Osteoblast (primary cell): ENCODE data around the gene CCDC116. TPM values are rescaled to one million over a fixed set of nuclear protein-coding genes. Genes with fewer than 3 reads are reported as not detected.

Source experiments
- DNase-seq: peaks from one replicate; pipeline ENCODE4 v3.0.0; 2011; ENCODE audit warnings: low spot score, mixed read lengths; ENCODE audit not compliant: insufficient read length; ENCODE audit errors: missing footprints
- H2AFZ ChIP-seq: 2 replicates; pipeline ENCODE4 v1.6.0; 2011; ENCODE audit warnings: mild to moderate bottlenecking, low read length
- H3K27ac ChIP-seq: 2 replicates; pipeline ENCODE4 v1.5.1; 2011; ENCODE audit warnings: mild to moderate bottlenecking, low read depth, low read length, moderate library complexity
- H3K27me3 ChIP-seq: 2 replicates; pipeline ENCODE4 v1.6.0; 2012; ENCODE audit warnings: mild to moderate bottlenecking, control low read depth, inconsistent platforms, low read length, moderate library complexity; ENCODE audit not compliant: insufficient read depth
- H3K36me3 ChIP-seq: 2 replicates; pipeline ENCODE4 v1.5.1; 2011; ENCODE audit warnings: mild to moderate bottlenecking, low read length, control low read depth, moderate library complexity; ENCODE audit not compliant: insufficient read depth
- H3K4me1 ChIP-seq: 2 replicates; pipeline ENCODE4 v1.5.1; 2011; ENCODE audit warnings: mild to moderate bottlenecking, low read length, control low read depth, moderate library complexity; ENCODE audit not compliant: insufficient read depth
- H3K4me2 ChIP-seq: 2 replicates; pipeline ENCODE4 v1.6.0; 2011; ENCODE audit warnings: mild to moderate bottlenecking, low read length; ENCODE audit not compliant: insufficient read depth
- H3K4me3 ChIP-seq: fragments of 200-600 bp; sonication (generic); 3 replicates; pipeline ENCODE4 v1.5.1; 2012; ENCODE audit warnings: mild to moderate bottlenecking, low read length, inconsistent platforms; ENCODE audit not compliant: insufficient read depth
- H3K79me2 ChIP-seq: 2 replicates; pipeline ENCODE4 v1.6.0; 2012; ENCODE audit warnings: mild to moderate bottlenecking, low read length, control low read depth, inconsistent platforms; ENCODE audit not compliant: insufficient read depth
- H3K9me3 ChIP-seq: 2 replicates; pipeline ENCODE4 v1.5.1; 2011; ENCODE audit warnings: low read depth, low read length, control low read depth
- H4K20me1 ChIP-seq: 2 replicates; pipeline ENCODE4 v1.6.0; 2012; ENCODE audit warnings: mild to moderate bottlenecking, low read length, control low read depth; ENCODE audit not compliant: insufficient read depth
- CTCF ChIP-seq: IDR thresholded peaks from 2 replicates; pipeline ENCODE4 v1.5.1; 2011; ENCODE audit warnings: mild to moderate bottlenecking, low read depth, low read length, moderate library complexity; ENCODE audit errors: extremely low read depth
- total RNA-seq: library from RNA; depleted of rRNA; stranded (reverse); fragments of >200 nt; gene quantifications from 2 replicates; pipeline ENCODE4 v1.2.3, GENCODE V29; 2012

The CCDC116 gene
- total RNA-seq, 1 donor: 0.36 TPM

- no peaks in the 10 kb centered on the region for H4K20me1 ChIP-seq
- H3K4me2 ChIP-seq: no peak overlapping the region
- no peak for TF ChIP-seq CTCF
- no peak for DNase-seq
- peaks cover 12% of the 10 kb centered on the region for H3K4me1 ChIP-seq
- H3K36me3 ChIP-seq: peaks cover 8% of the 10 kb centered on the region
- no peaks in the 10 kb centered on the region for H3K27me3 ChIP-seq
- peaks cover 2% of the 10 kb centered on the region for H3K79me2 ChIP-seq
- no peak overlapping the region for H3K4me3 ChIP-seq
- no peak overlapping the region for H2AFZ ChIP-seq
- no peak overlapping the region for H3K27ac ChIP-seq
- no peaks in the 10 kb centered on the region for H3K9me3 ChIP-seq
Measured at GRCh38 chr22:21650280-21650679, 17.7 kb downstream of the CCDC116 start.

- Histone ChIP-seq H3K79me2 (peaks cover 2% of the 10 kb centered on the region), H3K27ac (peak overlapping the region; percentile 28), H3K27me3 (no peaks in the 10 kb centered on the region), H2AFZ (peak overlapping the region; percentile 93), H3K4me3 (peak overlapping the region; percentile 91), H4K20me1 (no peaks in the 10 kb centered on the region), H3K9me3 (no peaks in the 10 kb centered on the region), H3K4me1 (peaks cover 12% of the 10 kb centered on the region), H3K36me3 (peaks cover 8% of the 10 kb centered on the region), H3K4me2 (peak overlapping the region; percentile 97)
- no peak for DNase-seq
- no peak for TF ChIP-seq CTCF
Measured at GRCh38 chr22:21650823-21651520, 18.4 kb downstream of the CCDC116 start.

- Histone ChIP-seq H3K4me2 (peak overlapping the region; percentile 97), H4K20me1 (no peaks in the 10 kb centered on the region), H3K4me3 (peak overlapping the region; percentile 91), H3K27ac (peak overlapping the region; percentile 28), H3K36me3 (peaks cover 8% of the 10 kb centered on the region), H3K9me3 (no peaks in the 10 kb centered on the region), H3K4me1 (peaks cover 12% of the 10 kb centered on the region), H3K27me3 (no peaks in the 10 kb centered on the region), H2AFZ (peak overlapping the region; percentile 93), H3K79me2 (peaks cover 2% of the 10 kb centered on the region)
- peak; percentile 84 for DNase-seq
- no peak for TF ChIP-seq CTCF
Measured at GRCh38 chr22:21651521-21652009, 19.0 kb downstream of the CCDC116 start.

DNA sequence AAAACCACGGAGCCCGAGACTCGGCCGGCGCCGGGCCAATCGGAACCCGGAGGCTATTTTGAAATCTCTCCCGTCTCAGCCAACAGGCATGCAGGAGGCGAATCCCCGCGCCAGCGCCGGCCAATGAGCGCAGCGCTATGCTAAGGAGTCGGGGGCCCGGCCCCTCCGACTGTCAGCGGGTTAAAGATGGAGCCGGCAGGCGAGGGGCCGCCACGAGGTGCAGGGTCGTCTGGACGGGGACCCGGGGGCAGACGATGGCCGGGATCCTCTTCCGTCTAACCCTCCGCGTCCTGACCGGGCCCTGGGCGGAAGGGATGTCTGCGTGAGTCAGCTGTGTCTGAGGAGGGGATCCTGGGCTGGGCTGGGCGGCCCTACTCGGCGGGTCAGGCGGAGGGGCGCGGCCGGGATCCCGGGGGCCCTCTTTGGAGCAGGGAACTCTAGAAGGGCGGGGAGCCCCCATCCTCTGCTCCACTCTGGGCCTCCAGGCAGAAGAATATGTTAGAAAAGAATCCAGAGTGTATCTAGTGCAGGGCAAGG lies 19.5 kb downstream of the CCDC116 start:
- peak overlapping the region; percentile 97 for H3K4me2 ChIP-seq
- DNase-seq: peak; percentile 99
- H3K27me3 ChIP-seq: no peaks in the 10 kb centered on the region
- H3K79me2 ChIP-seq: peaks cover 2% of the 10 kb centered on the region
- peaks cover 8% of the 10 kb centered on the region for H3K36me3 ChIP-seq
- TF ChIP-seq CTCF: no peak
- H2AFZ ChIP-seq: peak overlapping the region; percentile 93
- peak overlapping the region; percentile 28 for H3K27ac ChIP-seq
- peaks cover 12% of the 10 kb centered on the region for H3K4me1 ChIP-seq
- H4K20me1 ChIP-seq: no peaks in the 10 kb centered on the region
- no peaks in the 10 kb centered on the region for H3K9me3 ChIP-seq
- peak overlapping the region; percentile 91 for H3K4me3 ChIP-seq
